DMS79 treated with DMSO at 0.1 percent for 48 hours (cell line): ENCODE measurements around the gene SNX3.
A peak's percentile ranks its signal among the peaks of the same experiment; 100 is the strongest.

Experiments
- DNase-seq: peaks from one replicate; lab custom pipeline; 2025; lab: John Stamatoyannopoulos, UW

SNX3 gene

GRCh38 chr6:108170332-108171290 is 90.2 kb downstream of the SNX3 start:
- no peak for DNase-seq

- DNase-seq: no peak
Measured at GRCh38 chr6:108169464-108170331, 91.1 kb downstream of the SNX3 start.

GRCh38 chr6:108168501-108169463 is 92.1 kb downstream of the SNX3 start:
- DNase-seq: peak; percentile 15

GRCh38 chr6:108168090-108168463 is 92.8 kb downstream of the SNX3 start:
- no peak for DNase-seq

- no peak for DNase-seq
Measured at GRCh38 chr6:108167449-108168089, 93.3 kb downstream of the SNX3 start.

- no peak for DNase-seq
Measured at GRCh38 chr6:108166664-108167448, 94.0 kb downstream of the SNX3 start.

- peak; percentile 44 for DNase-seq
Measured at GRCh38 chr6:108165714-108166663, 94.9 kb downstream of the SNX3 start, which contains the start of gene NR2E1. Gene NR2E1, plus strand, starts transcription at chr6:108166022. Its CDS starts 744 bp downstream, at chr6:108166766.

- DNase-seq: no peak
Measured at GRCh38 chr6:108164815-108165706, 95.8 kb downstream of the SNX3 start.

- DNase-seq: no peak
Measured at GRCh38 chr6:108164543-108164814, 96.4 kb downstream of the SNX3 start.

- DNase-seq: peak; percentile 7
Measured at GRCh38 chr6:108163644-108164542, 96.9 kb downstream of the SNX3 start.

GRCh38 chr6:108163267-108163643 is 97.6 kb downstream of the SNX3 start:
- no peak for DNase-seq

- DNase-seq: no peak
Measured at GRCh38 chr6:108161724-108162282, 99.0 kb downstream of the SNX3 start.
